ENCODE measurements around the gene FRRS1. TPM values are rescaled to one million over a fixed set of nuclear protein-coding genes. Genes with fewer than 3 reads are reported as not detected.

Gene FRRS1
- polyA plus RNA-seq, 1 experiment, result 0.93 TPM

DNA sequence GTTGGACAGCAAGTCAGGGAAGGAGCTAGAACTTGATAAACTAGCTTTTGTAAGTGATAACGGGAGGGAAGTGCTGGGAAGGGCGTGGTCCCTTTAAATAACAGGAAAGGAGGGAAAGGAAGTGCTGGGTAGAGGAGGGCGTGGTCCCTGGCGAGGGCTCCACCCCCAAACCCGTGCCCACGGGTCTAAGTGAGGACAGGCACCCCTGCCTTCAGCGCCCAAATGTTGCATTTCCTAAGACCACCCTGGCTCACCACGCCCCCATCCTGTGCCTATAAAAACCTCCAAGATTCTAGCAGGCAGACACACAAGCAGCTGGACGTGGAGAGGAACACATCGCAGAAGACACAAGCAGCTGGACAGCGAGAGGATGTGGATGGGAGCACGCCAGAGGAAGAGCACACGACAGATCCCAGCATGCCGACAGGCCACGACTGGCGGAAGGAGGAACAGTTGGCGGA lies 62.0 kb downstream of the FRRS1 start:
- CTCF ChIA-PET, result interaction anchor here (0.8 to 3.4 kb wide), 3 partner anchors 13 to 911 kb away, joined by 3 to 19 read pairs (median 4); no protein-coding TSS in a partner anchor
- H3K36me3 ChIP-seq (ENCODE audit: control insufficient read depth, insufficient read depth, low read length), result no peaks in the 10 kb centered on the region
- POLR2A ChIA-PET, result no interaction called here
- H3K27me3 ChIP-seq (ENCODE audit: control insufficient read depth, insufficient read depth, low read length), result no peaks in the 10 kb centered on the region
- H3K4me3 ChIP-seq (ENCODE audit: low read depth, low read length), result no peak overlapping the region
- DNase-seq (ENCODE audit: low read depth), result no peak
- TF ChIP-seq, protein P1, sequence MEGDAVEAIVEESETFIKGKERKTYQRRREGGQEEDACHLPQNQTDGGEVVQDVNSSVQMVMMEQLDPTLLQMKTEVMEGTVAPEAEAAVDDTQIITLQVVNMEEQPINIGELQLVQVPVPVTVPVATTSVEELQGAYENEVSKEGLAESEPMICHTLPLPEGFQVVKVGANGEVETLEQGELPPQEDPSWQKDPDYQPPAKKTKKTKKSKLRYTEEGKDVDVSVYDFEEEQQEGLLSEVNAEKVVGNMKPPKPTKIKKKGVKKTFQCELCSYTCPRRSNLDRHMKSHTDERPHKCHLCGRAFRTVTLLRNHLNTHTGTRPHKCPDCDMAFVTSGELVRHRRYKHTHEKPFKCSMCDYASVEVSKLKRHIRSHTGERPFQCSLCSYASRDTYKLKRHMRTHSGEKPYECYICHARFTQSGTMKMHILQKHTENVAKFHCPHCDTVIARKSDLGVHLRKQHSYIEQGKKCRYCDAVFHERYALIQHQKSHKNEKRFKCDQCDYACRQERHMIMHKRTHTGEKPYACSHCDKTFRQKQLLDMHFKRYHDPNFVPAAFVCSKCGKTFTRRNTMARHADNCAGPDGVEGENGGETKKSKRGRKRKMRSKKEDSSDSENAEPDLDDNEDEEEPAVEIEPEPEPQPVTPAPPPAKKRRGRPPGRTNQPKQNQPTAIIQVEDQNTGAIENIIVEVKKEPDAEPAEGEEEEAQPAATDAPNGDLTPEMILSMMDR (IDR thresholded peaks at IDR 0.05; ENCODE audit: insufficient read depth, low read depth, low read length), result no peak

DNA sequence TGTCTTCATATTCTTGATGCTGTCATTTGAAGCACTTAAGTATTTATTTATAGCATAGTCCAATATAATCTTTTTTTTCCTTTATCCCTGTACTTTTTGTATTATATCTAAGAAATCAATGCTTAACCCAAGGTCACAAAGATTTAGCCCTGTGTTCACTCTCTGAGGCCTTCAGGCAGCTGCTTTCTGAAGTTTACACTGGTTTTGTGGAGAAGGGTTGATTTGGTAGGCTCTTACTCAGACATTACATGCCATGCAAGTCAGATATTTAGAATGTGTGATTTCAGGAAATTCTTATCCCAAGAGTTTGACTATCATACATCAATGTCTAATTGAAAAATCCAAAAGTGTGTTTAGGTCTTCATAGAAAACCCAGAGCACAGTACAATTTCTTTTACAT lies 64.2 kb downstream of the FRRS1 start:
- no peaks in the 10 kb centered on the region for H3K27me3 ChIP-seq (ENCODE audit: control insufficient read depth, insufficient read depth, low read length)
- ChIA-PET CTCF (no interaction called here), POLR2A (no interaction called here)
- H3K36me3 ChIP-seq (ENCODE audit: control insufficient read depth, insufficient read depth, low read length), result no peaks in the 10 kb centered on the region
- no peak overlapping the region for H3K4me3 ChIP-seq (ENCODE audit: low read depth, low read length)
- TF ChIP-seq, protein P1 (IDR thresholded peaks at IDR 0.05; ENCODE audit: insufficient read depth, low read depth, low read length), result no peak
- DNase-seq (ENCODE audit: low read depth), result no peak

DNA sequence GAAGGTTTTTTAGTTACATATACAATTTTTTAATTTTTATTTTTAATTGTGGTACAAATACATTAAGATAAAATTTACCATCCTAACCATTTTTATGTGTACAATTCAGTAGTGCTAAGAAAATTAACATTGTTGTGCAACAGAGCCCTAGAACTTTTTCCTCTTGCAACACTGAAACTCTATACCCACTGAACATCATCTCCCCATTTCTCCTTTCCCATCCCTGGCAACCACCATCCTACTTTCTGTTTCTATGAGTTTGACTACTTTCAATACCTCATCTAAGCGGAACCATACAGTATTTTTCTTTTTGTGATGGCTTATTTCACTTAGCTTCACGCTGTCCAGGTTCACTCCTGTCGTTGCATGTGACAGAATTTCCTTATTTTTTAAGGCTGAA lies 66.4 kb downstream of the FRRS1 start:
- H3K27me3 ChIP-seq (ENCODE audit: control insufficient read depth, insufficient read depth, low read length), result no peaks in the 10 kb centered on the region; the same call in 1 of the 2 replicates
- H3K36me3 ChIP-seq (ENCODE audit: control insufficient read depth, insufficient read depth, low read length), result no peaks in the 10 kb centered on the region
- TF ChIP-seq, protein P1 (IDR thresholded peaks at IDR 0.05; ENCODE audit: insufficient read depth, low read depth, low read length), result no peak
- ChIA-PET POLR2A (no interaction called here), CTCF (no interaction called here)
- no peak overlapping the region for H3K4me3 ChIP-seq (ENCODE audit: low read depth, low read length)
- DNase-seq (ENCODE audit: low read depth), result no peak

DNA sequence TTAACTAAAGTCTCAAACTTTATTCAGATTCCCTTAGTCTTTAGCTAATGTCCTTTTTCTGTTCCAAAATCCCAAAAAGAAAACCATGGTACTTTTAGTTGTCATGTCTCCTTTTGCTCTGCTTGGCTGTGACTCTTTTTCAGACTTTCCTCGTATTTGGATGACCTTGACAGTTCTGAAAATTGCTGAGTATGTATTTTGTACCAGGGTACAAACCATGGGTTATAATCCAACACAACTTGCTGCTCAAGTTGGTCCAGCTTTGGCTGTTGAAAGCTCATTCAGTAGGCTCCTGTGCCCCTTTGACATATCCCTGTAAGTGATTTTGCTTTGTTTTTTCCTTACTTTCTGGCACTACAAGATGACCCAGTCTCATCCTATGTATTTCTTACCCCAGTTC lies 68.9 kb downstream of the FRRS1 start:
- ChIA-PET POLR2A (no interaction called here), CTCF (interaction anchor here (1.6 kb wide), 1 partner anchor 12 kb away, joined by 6 read pairs; no protein-coding TSS in a partner anchor)
- DNase-seq (ENCODE audit: low read depth), result no peak
- TF ChIP-seq, protein P1 (IDR thresholded peaks at IDR 0.05; ENCODE audit: insufficient read depth, low read depth, low read length), result no peak
- H3K4me3 ChIP-seq (ENCODE audit: low read depth, low read length), result no peak overlapping the region
- no peaks in the 10 kb centered on the region; the same call in 1 of the 2 replicates for H3K27me3 ChIP-seq (ENCODE audit: control insufficient read depth, insufficient read depth, low read length)
- no peaks in the 10 kb centered on the region for H3K36me3 ChIP-seq (ENCODE audit: control insufficient read depth, insufficient read depth, low read length)

DNA sequence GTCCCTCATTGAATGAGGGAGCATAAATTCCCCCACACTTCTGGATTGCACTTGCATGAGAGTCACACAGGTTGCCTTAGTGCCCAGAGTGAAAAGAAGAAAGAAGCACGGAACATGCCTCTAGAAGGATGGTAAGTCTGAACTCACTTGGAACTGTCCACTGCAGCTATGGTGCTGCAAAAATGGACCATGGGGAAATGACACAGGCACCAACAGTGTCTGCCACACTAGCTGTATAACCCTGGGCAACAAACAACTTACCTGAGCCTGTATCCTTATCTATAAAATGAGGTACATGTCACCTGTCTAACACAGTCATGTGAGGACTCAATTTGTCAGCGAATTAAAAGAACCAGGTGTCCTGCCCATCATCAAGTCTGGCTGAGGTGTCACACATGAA lies 69.8 kb downstream of the FRRS1 start:
- TF ChIP-seq, protein P1 (IDR thresholded peaks at IDR 0.05; ENCODE audit: insufficient read depth, low read depth, low read length), result no peak
- ChIA-PET POLR2A (interaction anchor here (0.6 kb wide), 1 partner anchor 61 kb away, joined by 3 read pairs; no protein-coding TSS in a partner anchor), CTCF (interaction anchor here (0.6 to 1.8 kb wide), 3 partner anchors 11 to 33 kb away, joined by 3 to 6 read pairs (median 5); no protein-coding TSS in a partner anchor)
- no peaks in the 10 kb centered on the region; the same call in 1 of the 2 replicates for H3K27me3 ChIP-seq (ENCODE audit: control insufficient read depth, insufficient read depth, low read length)
- DNase-seq (ENCODE audit: low read depth), result no peak
- H3K4me3 ChIP-seq (ENCODE audit: low read depth, low read length), result no peak overlapping the region
- H3K36me3 ChIP-seq (ENCODE audit: control insufficient read depth, insufficient read depth, low read length), result no peaks in the 10 kb centered on the region
